ENCODE measurements around the gene RUNDC1. TPM values are rescaled to one million over a fixed set of nuclear protein-coding genes. Genes with fewer than 3 reads are reported as not detected.

The RUNDC1 gene
- total RNA-seq, 1 experiment from 2014 or later = 13.4 TPM

DNA sequence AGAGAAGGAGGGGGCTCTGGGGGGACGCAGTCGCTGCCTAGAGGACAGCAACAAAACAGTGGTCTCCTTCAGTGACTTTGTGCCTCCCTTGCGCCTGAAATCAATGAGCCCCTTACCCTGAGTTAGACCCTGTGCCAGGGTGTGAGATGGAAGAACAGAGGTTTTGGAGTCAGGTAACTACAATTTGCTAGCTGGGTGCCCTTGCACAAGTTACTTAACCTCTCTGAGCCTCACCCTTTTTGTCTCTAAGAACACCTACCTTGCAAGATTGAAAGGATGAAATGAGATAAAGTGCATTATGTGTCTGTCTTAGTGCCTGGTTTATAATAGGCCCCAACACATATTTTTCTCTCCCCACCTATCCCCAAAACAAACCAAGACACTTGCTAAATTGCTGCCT lies 54.5 kb downstream of the RUNDC1 start:
- Mint-ChIP-seq H3K4me1 (ENCODE audit: insufficient read depth, unreplicated experiment) (no peaks in the 10 kb centered on the region), H3K36me3 (ENCODE audit: insufficient read depth, unreplicated experiment) (no peaks in the 10 kb centered on the region), H3K4me3 (ENCODE audit: unreplicated experiment) (no peak overlapping the region), H3K27me3 (ENCODE audit: insufficient read depth, unreplicated experiment) (no peaks in the 10 kb centered on the region), H3K27ac (ENCODE audit: low read depth, unreplicated experiment) (no peak overlapping the region), H3K9me3 (ENCODE audit: unreplicated experiment) (no peaks in the 10 kb centered on the region)
- POLR2A ChIA-PET = no interaction called here
- intact Hi-C loops (cut with micrococcal nuclease) = no loop called here
- CTCF ChIA-PET = interaction anchor here (0.8 kb wide), 1 partner anchor 1260 kb away, joined by 4 read pairs; no protein-coding TSS in a partner anchor
- TF ChIP-seq, protein P1, sequence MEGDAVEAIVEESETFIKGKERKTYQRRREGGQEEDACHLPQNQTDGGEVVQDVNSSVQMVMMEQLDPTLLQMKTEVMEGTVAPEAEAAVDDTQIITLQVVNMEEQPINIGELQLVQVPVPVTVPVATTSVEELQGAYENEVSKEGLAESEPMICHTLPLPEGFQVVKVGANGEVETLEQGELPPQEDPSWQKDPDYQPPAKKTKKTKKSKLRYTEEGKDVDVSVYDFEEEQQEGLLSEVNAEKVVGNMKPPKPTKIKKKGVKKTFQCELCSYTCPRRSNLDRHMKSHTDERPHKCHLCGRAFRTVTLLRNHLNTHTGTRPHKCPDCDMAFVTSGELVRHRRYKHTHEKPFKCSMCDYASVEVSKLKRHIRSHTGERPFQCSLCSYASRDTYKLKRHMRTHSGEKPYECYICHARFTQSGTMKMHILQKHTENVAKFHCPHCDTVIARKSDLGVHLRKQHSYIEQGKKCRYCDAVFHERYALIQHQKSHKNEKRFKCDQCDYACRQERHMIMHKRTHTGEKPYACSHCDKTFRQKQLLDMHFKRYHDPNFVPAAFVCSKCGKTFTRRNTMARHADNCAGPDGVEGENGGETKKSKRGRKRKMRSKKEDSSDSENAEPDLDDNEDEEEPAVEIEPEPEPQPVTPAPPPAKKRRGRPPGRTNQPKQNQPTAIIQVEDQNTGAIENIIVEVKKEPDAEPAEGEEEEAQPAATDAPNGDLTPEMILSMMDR (IDR thresholded peaks at IDR 0.05; ENCODE audit: unreplicated experiment) = no peak
- DNase-seq (ENCODE audit: unreplicated experiment) = no peak
- no TSS peak for BruUV-seq (replicated peaks)

DNA sequence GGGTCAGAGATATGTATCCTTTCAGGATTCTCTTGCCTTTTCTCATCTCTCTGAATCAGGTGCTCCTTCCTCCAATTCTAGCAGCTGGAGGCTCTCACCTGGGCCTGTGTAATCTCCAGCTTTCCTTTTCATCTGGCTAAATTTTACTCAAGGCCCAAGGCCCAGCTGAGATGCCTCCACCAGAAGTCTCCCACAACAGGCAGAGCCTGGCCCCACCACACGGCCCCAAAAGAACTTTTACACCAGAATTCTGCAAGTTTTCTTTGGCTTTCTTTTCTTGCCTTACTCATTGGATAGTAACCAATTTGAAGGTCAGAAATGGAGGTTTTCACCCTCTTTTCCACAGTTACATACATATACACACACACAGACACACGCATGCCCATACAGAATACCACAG lies 59.3 kb downstream of the RUNDC1 start:
- intact Hi-C loops (cut with micrococcal nuclease) = no loop called here

DNA sequence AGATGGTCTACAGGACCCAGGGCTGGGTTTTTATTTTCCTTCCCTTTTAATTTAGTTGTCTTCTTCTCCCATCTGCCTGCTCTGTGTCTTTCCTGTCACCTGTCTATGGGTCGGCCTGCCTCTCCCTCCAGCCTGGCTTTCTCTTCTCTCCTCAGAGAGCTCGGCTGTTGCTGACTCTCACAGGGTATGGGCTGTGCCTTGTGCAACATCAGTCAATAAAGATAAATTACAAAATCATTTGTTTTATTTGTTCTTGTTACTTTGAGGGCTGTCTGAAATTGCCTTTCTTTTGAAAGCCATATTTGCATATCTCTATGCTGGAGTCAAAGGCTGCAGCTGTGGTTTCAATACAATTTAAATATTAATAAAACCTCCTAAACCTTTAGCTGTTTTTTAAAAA lies 60.3 kb downstream of the RUNDC1 start:
- BruUV-seq (replicated peaks) = no TSS peak
- TF ChIP-seq, protein P1 (IDR thresholded peaks at IDR 0.05; ENCODE audit: unreplicated experiment) = no peak
- Mint-ChIP-seq H3K36me3 (ENCODE audit: insufficient read depth, unreplicated experiment) (no peaks in the 10 kb centered on the region), H3K27ac (ENCODE audit: low read depth, unreplicated experiment) (no peak overlapping the region), H3K4me1 (ENCODE audit: insufficient read depth, unreplicated experiment) (no peaks in the 10 kb centered on the region), H3K4me3 (ENCODE audit: unreplicated experiment) (no peak overlapping the region), H3K9me3 (ENCODE audit: unreplicated experiment) (no peaks in the 10 kb centered on the region), H3K27me3 (ENCODE audit: insufficient read depth, unreplicated experiment) (no peaks in the 10 kb centered on the region)
- intact Hi-C loops (cut with micrococcal nuclease) = no loop called here
- ChIA-PET CTCF (no interaction called here), POLR2A (interaction anchor here (1.6 kb wide), 1 partner anchor 16 kb away, joined by 4 read pairs; no protein-coding TSS in a partner anchor)
- no peak for DNase-seq (ENCODE audit: unreplicated experiment)

More for the DNA sequence above, 59.3 kb downstream of the RUNDC1 start:
- ChIA-PET POLR2A (no interaction called here), CTCF (no interaction called here)
- Mint-ChIP-seq H3K4me3 (ENCODE audit: unreplicated experiment) (no peak overlapping the region), H3K9me3 (ENCODE audit: unreplicated experiment) (no peaks in the 10 kb centered on the region), H3K36me3 (ENCODE audit: insufficient read depth, unreplicated experiment) (no peaks in the 10 kb centered on the region), H3K27ac (ENCODE audit: low read depth, unreplicated experiment) (no peak overlapping the region), H3K4me1 (ENCODE audit: insufficient read depth, unreplicated experiment) (no peaks in the 10 kb centered on the region), H3K27me3 (ENCODE audit: insufficient read depth, unreplicated experiment) (no peaks in the 10 kb centered on the region)
- TF ChIP-seq, protein P1 (IDR thresholded peaks at IDR 0.05; ENCODE audit: unreplicated experiment) = no peak
- DNase-seq (ENCODE audit: unreplicated experiment) = no peak
- BruUV-seq (replicated peaks) = no TSS peak

DNA sequence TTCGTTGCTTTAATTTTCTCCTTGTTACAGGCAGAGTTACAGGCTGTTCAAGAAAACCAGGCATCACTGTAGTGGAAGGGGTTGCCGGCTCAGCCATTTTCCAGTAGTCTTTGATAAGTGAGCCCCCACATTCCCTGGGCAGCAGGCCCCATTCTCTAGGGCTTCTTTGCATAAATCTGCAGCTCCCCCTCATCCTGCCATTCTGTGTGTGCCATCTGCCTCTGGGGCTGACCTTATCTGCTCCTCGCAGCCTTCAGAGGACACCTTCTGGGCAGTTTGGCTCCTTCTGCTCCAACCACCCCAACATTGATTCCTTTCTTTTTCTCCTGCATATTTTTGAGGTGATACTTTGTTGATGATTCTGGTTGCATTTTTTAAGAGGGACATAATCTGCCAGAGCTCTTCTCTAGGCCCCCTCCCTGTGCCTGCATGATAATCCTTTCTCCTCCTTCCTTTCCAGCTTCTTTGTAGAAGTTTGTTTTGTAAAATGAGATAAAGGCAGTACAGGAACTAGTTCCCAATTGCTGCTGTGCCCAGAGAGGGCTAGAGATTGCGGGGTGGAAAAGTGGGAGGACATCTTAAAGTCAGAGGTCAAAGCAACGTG lies 61.8 kb downstream of the RUNDC1 start:
- no peak for DNase-seq (ENCODE audit: unreplicated experiment)
- no peak overlapping the region for H3K27ac Mint-ChIP-seq (ENCODE audit: low read depth, unreplicated experiment)
- H3K27me3 Mint-ChIP-seq (ENCODE audit: insufficient read depth, unreplicated experiment) = no peaks in the 10 kb centered on the region
- TF ChIP-seq, protein P1 (IDR thresholded peaks at IDR 0.05; ENCODE audit: unreplicated experiment) = no peak
- no TSS peak for BruUV-seq (replicated peaks)
- intact Hi-C loops (cut with micrococcal nuclease) = no loop called here
- H3K4me3 Mint-ChIP-seq (ENCODE audit: unreplicated experiment) = no peak overlapping the region
- POLR2A ChIA-PET = interaction anchor here (0.6 to 1.6 kb wide), 2 partner anchors 18 to 20 kb away, joined by 3 to 4 read pairs; partner anchors contain the start of gene VAT1
- no peaks in the 10 kb centered on the region for H3K4me1 Mint-ChIP-seq (ENCODE audit: insufficient read depth, unreplicated experiment)
- no peaks in the 10 kb centered on the region for H3K36me3 Mint-ChIP-seq (ENCODE audit: insufficient read depth, unreplicated experiment)
- no peaks in the 10 kb centered on the region for H3K9me3 Mint-ChIP-seq (ENCODE audit: unreplicated experiment)
- CTCF ChIA-PET = interaction anchor here (0.8 kb wide), 1 partner anchor 14 kb away, joined by 3 read pairs; no protein-coding TSS in a partner anchor

Other genes starting within 250 kb of the RUNDC1 start
- gene EZH1, start 235.5 kb upstream of the RUNDC1 start, total RNA-seq (2022) = 31.1 and 31.7 TPM in 2 replicates
- gene RAMP2, start 219.3 kb upstream of the RUNDC1 start, total RNA-seq (2022) = not detected in 2 replicates
- gene VPS25, start 207.1 kb upstream of the RUNDC1 start, total RNA-seq (2022) = 84.3 and 96.0 TPM in 2 replicates
- gene WNK4, start 200.0 kb upstream of the RUNDC1 start, total RNA-seq (2022) = 2.3 and 5.4 TPM in 2 replicates
- gene COA3, start 181.9 kb upstream of the RUNDC1 start, total RNA-seq (2022) = 41.0 and 52.7 TPM in 2 replicates
- gene CNTD1, start 181.7 kb upstream of the RUNDC1 start, total RNA-seq (2022) = not detected in 2 replicates
- 78.8 and 81.5 TPM in 2 replicates for gene BECN1, start 156.3 kb upstream of the RUNDC1 start, total RNA-seq (2022)
- gene PSME3, start 147.2 kb upstream of the RUNDC1 start, total RNA-seq (2022) = 220 and 232 TPM in 2 replicates
- gene AOC2, start 136.0 kb upstream of the RUNDC1 start, total RNA-seq (2022) = 2.6 and 2.9 TPM in 2 replicates
- 0.44 and 0.71 TPM in 2 replicates for gene AOC3, start 129.4 kb upstream of the RUNDC1 start, total RNA-seq (2022)
- gene G6PC1, start 79.8 kb upstream of the RUNDC1 start, total RNA-seq (2022) = not detected in 2 replicates
- gene AARSD1, start 16.1 kb upstream of the RUNDC1 start, total RNA-seq (2022) = 48.9 and 79.9 TPM in 2 replicates
- 0.83 and 0.96 TPM in 2 replicates for gene PTGES3L, start 485 bp upstream of the RUNDC1 start, total RNA-seq (2022)
- 970 and 1,226 TPM in 2 replicates for gene RPL27, start 17.9 kb downstream of the RUNDC1 start, total RNA-seq (2022)
- 6.3 and 7.3 TPM in 2 replicates for gene IFI35, start 26.2 kb downstream of the RUNDC1 start, total RNA-seq (2022)
- 61.0 and 105 TPM in 2 replicates for gene VAT1, start 41.8 kb downstream of the RUNDC1 start, total RNA-seq (2022)
- 0.16 TPM in 1 of 2 replicates, not detected in the other for gene RND2, start 44.7 kb downstream of the RUNDC1 start, total RNA-seq (2022)
- 12.4 and 18.1 TPM in 2 replicates for gene BRCA1, start 144.8 kb downstream of the RUNDC1 start, total RNA-seq (2022)
- 105 and 106 TPM in 2 replicates for gene NBR1, start 190.6 kb downstream of the RUNDC1 start, total RNA-seq (2022)
- gene TMEM106A, start 231.3 kb downstream of the RUNDC1 start, total RNA-seq (2022) = 2.1 and 2.2 TPM in 2 replicates
- not detected in 2 replicates for gene CCDC200, start 248.1 kb downstream of the RUNDC1 start, total RNA-seq (2022)